ENCODE measurements around the gene RHOD. TPM values are rescaled to one million over a fixed set of nuclear protein-coding genes. Genes with fewer than 3 reads are reported as not detected.

The RHOD gene, protein sequence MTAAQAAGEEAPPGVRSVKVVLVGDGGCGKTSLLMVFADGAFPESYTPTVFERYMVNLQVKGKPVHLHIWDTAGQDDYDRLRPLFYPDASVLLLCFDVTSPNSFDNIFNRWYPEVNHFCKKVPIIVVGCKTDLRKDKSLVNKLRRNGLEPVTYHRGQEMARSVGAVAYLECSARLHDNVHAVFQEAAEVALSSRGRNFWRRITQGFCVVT
- total RNA-seq: 10 to 100 TPM; 27.2 to 30.5 (median 28.1) TPM

DNA sequence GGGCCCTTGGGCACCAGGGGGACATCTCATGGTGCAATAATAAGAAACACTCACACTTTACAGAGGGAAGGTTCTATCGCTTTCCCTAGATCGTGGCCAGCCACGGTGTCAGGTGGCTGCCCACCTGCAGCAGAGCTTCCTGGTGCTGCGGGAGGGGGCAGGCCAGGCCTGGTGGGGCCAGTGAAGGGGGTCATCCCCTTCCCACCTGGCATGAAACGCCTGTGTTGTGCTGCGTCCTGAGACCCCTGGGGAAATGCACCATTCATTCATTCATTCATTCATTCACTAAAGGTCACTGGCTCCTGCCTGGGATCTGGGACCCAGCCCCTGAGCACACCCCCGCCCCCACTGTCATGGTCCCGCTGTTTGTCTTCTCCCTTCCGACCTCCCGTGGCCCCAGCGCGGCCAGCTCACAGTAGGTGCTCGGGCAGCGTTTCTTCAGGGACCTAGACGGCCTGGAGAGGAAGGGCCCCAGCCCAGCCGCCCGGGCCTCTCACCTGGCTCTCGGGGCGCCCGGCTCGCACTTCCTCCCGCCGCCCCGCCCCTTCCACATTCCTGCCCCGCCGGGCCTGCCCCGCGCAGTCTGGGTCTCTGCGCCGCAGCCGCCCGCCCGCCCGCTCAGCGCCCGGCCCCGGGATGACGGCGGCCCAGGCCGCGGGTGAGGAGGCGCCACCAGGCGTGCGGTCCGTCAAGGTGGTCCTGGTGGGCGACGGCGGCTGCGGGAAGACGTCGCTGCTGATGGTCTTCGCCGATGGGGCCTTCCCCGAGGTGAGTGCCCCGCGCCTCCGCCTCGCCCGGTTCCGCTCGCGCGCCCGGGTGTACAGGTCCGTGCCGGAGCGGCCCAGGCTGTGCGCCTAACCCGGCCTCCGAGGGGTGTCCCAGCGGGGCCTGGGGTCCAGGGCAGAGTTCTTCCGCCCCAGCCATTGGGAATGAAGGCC is at the start of gene RHOD:
Gene RHOD, plus strand, starts transcription at position 581 of the 938 bp plus-strand sequence. Its CDS starts 56 bp downstream, at position 637.
- no peaks in the 10 kb centered on the region for H3K27me3 ChIP-seq
- no peaks in the 10 kb centered on the region for H3K36me3 ChIP-seq
- intact Hi-C loops (cut with DNase I; ENCODE audit: low total_unique reads): no loop called here
- H3K4me1 ChIP-seq: peaks cover 0 to 11% of the 10 kb centered on the region in 2 donors
- DNase-seq (ENCODE audit: low spot score in 2 of 2): peak in 1 of 2 donors; percentile 64
- H3K9me3 ChIP-seq: no peaks in the 10 kb centered on the region
- TF ChIP-seq POLR2A (IDR thresholded peaks at IDR 0.05) (no peak), POLR2AphosphoS5 (IDR thresholded peaks at IDR 0.05) (no peak)
- TF ChIP-seq, protein P1, sequence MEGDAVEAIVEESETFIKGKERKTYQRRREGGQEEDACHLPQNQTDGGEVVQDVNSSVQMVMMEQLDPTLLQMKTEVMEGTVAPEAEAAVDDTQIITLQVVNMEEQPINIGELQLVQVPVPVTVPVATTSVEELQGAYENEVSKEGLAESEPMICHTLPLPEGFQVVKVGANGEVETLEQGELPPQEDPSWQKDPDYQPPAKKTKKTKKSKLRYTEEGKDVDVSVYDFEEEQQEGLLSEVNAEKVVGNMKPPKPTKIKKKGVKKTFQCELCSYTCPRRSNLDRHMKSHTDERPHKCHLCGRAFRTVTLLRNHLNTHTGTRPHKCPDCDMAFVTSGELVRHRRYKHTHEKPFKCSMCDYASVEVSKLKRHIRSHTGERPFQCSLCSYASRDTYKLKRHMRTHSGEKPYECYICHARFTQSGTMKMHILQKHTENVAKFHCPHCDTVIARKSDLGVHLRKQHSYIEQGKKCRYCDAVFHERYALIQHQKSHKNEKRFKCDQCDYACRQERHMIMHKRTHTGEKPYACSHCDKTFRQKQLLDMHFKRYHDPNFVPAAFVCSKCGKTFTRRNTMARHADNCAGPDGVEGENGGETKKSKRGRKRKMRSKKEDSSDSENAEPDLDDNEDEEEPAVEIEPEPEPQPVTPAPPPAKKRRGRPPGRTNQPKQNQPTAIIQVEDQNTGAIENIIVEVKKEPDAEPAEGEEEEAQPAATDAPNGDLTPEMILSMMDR (IDR thresholded peaks at IDR 0.05): no peak
- H3K27ac ChIP-seq: peak within 1 kb of the TSS; percentile 80 to 82
- peak within 1 kb of the TSS; percentile 51 to 77 (median 74) for H3K4me3 ChIP-seq

DNA sequence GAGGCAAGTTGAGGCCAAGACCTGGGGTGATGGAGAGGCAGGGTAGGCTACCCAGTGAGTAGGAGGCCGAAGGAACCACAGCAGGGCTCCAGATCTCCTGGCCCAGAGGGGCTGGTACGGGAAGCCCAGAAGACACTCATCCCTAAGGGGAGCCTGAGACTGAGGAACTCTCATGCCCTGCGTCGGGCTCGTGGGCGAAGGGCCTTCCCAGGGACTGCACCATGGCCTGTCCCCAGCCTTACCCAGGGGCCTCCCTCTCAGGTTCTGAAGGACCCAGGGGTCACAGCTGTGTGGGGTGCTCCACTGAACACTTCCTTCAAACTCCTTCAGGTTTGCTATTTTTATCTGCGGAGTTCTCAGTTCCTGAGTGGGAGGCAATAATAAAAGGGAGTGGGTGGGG is 49.5 kb upstream of the RHOD start:
- intact Hi-C loops (cut with DNase I; ENCODE audit: low total_unique reads): no loop called here
- Histone ChIP-seq H3K4me1 (no peaks in the 10 kb centered on the region), H3K4me3 (no peak overlapping the region), H3K27me3 (no peaks in the 10 kb centered on the region), H3K27ac (no peak overlapping the region), H3K36me3 (no peaks in the 10 kb centered on the region), H3K9me3 (no peaks in the 10 kb centered on the region)
- no peak for DNase-seq (ENCODE audit: low spot score in 2 of 2)
- TF ChIP-seq, protein P1 (IDR thresholded peaks at IDR 0.05): no peak
- TF ChIP-seq POLR2A (IDR thresholded peaks at IDR 0.05): no peak
- TF ChIP-seq POLR2AphosphoS5 (IDR thresholded peaks at IDR 0.05): no peak

DNA sequence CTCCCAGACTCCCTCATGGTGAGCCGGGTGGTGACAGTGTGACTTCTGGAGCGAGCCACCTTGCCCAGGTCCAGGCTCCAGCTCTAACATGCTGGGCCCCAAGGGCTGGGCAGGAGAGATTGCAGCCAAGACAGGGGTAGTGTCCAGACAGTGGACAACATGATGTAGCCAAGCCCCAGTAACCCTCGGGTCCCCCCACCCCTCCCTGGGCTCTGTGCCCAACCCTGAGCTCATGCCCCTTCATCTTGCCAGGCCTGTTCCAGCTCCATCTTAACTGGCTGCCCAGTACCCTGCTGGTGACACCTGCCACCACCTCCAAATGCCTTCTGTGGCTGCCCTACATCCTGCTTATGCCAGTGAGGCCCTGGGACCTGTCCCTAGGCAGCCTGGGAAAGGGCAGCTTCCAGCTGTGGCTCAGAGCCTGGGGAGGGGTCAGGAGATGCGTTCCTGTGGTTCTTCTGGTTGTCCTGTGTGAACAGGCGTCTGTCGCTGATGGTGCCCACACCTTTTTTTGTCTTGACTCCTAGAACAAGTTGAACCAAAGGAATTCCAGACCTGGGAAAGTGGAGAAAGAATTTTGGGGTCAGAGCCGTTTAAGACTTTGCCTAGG is 46.2 kb upstream of the RHOD start:
- DNase-seq (ENCODE audit: low spot score in 2 of 2): no peak
- Histone ChIP-seq H3K4me1 (no peaks in the 10 kb centered on the region), H3K27ac (no peak overlapping the region), H3K4me3 (no peak overlapping the region), H3K36me3 (no peaks in the 10 kb centered on the region), H3K9me3 (no peaks in the 10 kb centered on the region), H3K27me3 (no peaks in the 10 kb centered on the region)
- TF ChIP-seq POLR2AphosphoS5 (IDR thresholded peaks at IDR 0.05) (no peak), POLR2A (IDR thresholded peaks at IDR 0.05) (no peak)
- TF ChIP-seq, protein P1 (IDR thresholded peaks at IDR 0.05): no peak
- intact Hi-C loops (cut with DNase I; ENCODE audit: low total_unique reads): no loop called here

DNA sequence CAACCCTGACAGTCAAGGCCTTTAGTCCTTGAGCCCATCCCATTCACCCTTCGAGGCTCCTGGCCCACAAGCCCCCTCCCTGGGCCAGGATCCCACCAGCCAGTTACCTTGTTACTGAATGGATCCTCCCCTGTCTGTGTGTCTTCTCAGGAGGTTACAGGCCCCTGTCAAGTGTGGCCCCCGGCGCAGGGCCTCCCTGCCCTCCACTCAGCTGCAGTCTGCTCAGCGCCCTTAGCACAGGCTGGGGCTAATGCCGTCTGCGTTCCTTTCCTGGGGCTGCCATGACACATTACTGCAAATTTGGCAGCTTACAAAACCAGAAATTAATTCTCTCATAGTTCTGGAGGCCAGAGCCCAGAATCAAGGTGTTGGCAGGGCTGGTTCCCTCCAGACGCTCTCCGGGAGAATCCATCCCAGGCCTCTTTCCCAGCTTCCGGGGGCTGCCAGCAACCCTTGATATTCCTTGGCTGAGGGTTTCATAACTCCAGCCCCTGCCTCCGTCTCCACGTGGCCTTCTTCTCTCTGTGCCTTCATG is 43.1 kb upstream of the RHOD start:
- Histone ChIP-seq H3K4me3 (no peak overlapping the region), H3K27ac (no peak overlapping the region), H3K36me3 (no peaks in the 10 kb centered on the region), H3K4me1 (no peaks in the 10 kb centered on the region), H3K9me3 (no peaks in the 10 kb centered on the region), H3K27me3 (no peaks in the 10 kb centered on the region)
- TF ChIP-seq, protein P1 (IDR thresholded peaks at IDR 0.05): no peak
- no peak for TF ChIP-seq POLR2AphosphoS5 (IDR thresholded peaks at IDR 0.05)
- no peak for TF ChIP-seq POLR2A (IDR thresholded peaks at IDR 0.05)
- intact Hi-C loops (cut with DNase I; ENCODE audit: low total_unique reads): no loop called here
- no peak for DNase-seq (ENCODE audit: low spot score in 2 of 2)
